HepG2 (cell line): ENCODE results near the gene ZER1. TPM values are rescaled to one million over a fixed set of nuclear protein-coding genes. Genes with fewer than 3 reads are reported as not detected.

Source experiments
- AGO2 ChIP-seq: fragments of 200-400 bp; formaldehyde crosslinking; optimal IDR thresholded peaks from 2 replicates; pipeline ENCODE3; 2017; ENCODE audit warnings: mild to moderate bottlenecking, low read depth, low read length, moderate library complexity
- CBFB ChIP-seq: sonication (generic); formaldehyde crosslinking; IDR thresholded peaks from 2 replicates; pipeline ENCODE4 v1.4.0; 2020; ENCODE audit warnings: missing genetic modification reagents
- CBX1 ChIP-seq: IDR thresholded peaks from one replicate; pipeline ENCODE4 v1.6.1; 2016; ENCODE audit warnings: antibody characterized with exemption, low read depth
- CCAR2 ChIP-seq: fragments of 200-400 bp; formaldehyde crosslinking; optimal IDR thresholded peaks from 2 replicates; pipeline ENCODE3; 2018; ENCODE audit warnings: low read depth, mild to moderate bottlenecking, low read length, moderate library complexity
- GATAD2A ChIP-seq: IDR thresholded peaks from 2 replicates; pipeline ENCODE4 v1.6.1; 2016
- KAT2B ChIP-seq: fragments of 150-350 bp; IDR thresholded peaks from 2 replicates; pipeline ENCODE4 v1.6.1; 2014; ENCODE audit warnings: low read depth, low read length, borderline replicate concordance
- NFYC ChIP-seq: IDR thresholded peaks from 2 replicates; pipeline ENCODE4 v1.6.1; 2016; ENCODE audit warnings: missing genetic modification reagents, missing compliant biosample characterization
- TMF1 ChIP-seq: sonication (generic); formaldehyde crosslinking; IDR thresholded peaks from 2 replicates; pipeline ENCODE4 v1.8.1; 2022; ENCODE audit warnings: low read depth, missing genetic modification reagents
- ZFP36 ChIP-seq: fragments of 150-350 bp; IDR thresholded peaks from 2 replicates; pipeline ENCODE4 v1.6.1; 2018; ENCODE audit warnings: borderline replicate concordance, low read length, low read depth; ENCODE audit not compliant: partially characterized antibody
- ZKSCAN8 ChIP-seq: IDR thresholded peaks from 2 replicates; pipeline ENCODE4 v1.6.1; 2016; ENCODE audit warnings: borderline replicate concordance, missing genetic modification reagents, missing compliant biosample characterization
- ZNF180 ChIP-seq: sonication (generic); formaldehyde crosslinking; IDR thresholded peaks from 2 replicates; pipeline ENCODE4 v1.4.0; 2020; ENCODE audit warnings: low read depth, missing genetic modification reagents, borderline replicate concordance
- ZNF230 ChIP-seq: sonication (generic); formaldehyde crosslinking; IDR thresholded peaks from 2 replicates; pipeline ENCODE4 v1.4.0; 2020; ENCODE audit warnings: mild to moderate bottlenecking, missing genetic modification reagents
- ZNF713 ChIP-seq: sonication (generic); formaldehyde crosslinking; IDR thresholded peaks from 2 replicates; pipeline ENCODE4 v1.4.0; 2020; ENCODE audit warnings: mild to moderate bottlenecking, missing genetic modification reagents
- ZNF766 ChIP-seq: sonication (generic); formaldehyde crosslinking; IDR thresholded peaks from 2 replicates; pipeline ENCODE4 v1.5.0; 2020; ENCODE audit warnings: missing genetic modification reagents, borderline replicate concordance
- polyA plus RNA-seq, 8 experiments: library from polyadenylated mRNA; depleted of rRNA in 3 of 8; stranded (reverse) in 7 of 8; unstranded in 1 of 8; fragments of >200 nt; fragmentation: Illumina TruSeq in 4 of 8; extraction: Trizol in 4 of 8; gene quantifications; 2 replicates each; pipeline versions ENCODE4 v1.2.1 to v1.2.3, GENCODE V29; 2011 to 2016; ENCODE audit warnings: low read depth in 4 of 8, missing spikeins in 1 of 8, mixed read lengths in 1 of 8; ENCODE audit not compliant: insufficient read depth in 1 of 8
- total RNA-seq, 5 experiments: library from RNA; depleted of rRNA; stranded (reverse); fragments of >200 nt; fragmentation: Illumina TruSeq; extraction: Trizol; gene quantifications; 2 replicates each; pipeline ENCODE4 v1.2.3, GENCODE V29; 2016; ENCODE audit warnings: low read depth in 1 of 5
- TF ChIP-seq, protein P1 (sequence below): sonication (generic); formaldehyde crosslinking; IDR thresholded peaks from 2 replicates; pipeline ENCODE4 v1.5.0; 2020; ENCODE audit warnings: missing genetic modification reagents
- TF ChIP-seq, protein P2 (sequence below): sonication (generic); formaldehyde crosslinking; IDR thresholded peaks from 2 replicates; pipeline ENCODE4 v1.4.0; 2020; ENCODE audit warnings: mild to moderate bottlenecking, low read depth, missing genetic modification reagents
- TF ChIP-seq, protein P3 (sequence below): sonication (generic); formaldehyde crosslinking; IDR thresholded peaks from 2 replicates; pipeline ENCODE4 v1.4.0; 2020; ENCODE audit warnings: missing genetic modification reagents
- TF ChIP-seq, protein P4 (sequence below): sonication (generic); formaldehyde crosslinking; IDR thresholded peaks from 2 replicates; pipeline ENCODE4 v1.5.1; 2020; ENCODE audit warnings: mild to moderate bottlenecking, missing genetic modification reagents, borderline replicate concordance

The ZER1 gene
- total and polyA plus RNA-seq, 2 of the 13 experiments (the other 11 are each of a cell fraction or from before 2014, with no cell fraction given): 7.7 to 40.0 TPM

DNA sequence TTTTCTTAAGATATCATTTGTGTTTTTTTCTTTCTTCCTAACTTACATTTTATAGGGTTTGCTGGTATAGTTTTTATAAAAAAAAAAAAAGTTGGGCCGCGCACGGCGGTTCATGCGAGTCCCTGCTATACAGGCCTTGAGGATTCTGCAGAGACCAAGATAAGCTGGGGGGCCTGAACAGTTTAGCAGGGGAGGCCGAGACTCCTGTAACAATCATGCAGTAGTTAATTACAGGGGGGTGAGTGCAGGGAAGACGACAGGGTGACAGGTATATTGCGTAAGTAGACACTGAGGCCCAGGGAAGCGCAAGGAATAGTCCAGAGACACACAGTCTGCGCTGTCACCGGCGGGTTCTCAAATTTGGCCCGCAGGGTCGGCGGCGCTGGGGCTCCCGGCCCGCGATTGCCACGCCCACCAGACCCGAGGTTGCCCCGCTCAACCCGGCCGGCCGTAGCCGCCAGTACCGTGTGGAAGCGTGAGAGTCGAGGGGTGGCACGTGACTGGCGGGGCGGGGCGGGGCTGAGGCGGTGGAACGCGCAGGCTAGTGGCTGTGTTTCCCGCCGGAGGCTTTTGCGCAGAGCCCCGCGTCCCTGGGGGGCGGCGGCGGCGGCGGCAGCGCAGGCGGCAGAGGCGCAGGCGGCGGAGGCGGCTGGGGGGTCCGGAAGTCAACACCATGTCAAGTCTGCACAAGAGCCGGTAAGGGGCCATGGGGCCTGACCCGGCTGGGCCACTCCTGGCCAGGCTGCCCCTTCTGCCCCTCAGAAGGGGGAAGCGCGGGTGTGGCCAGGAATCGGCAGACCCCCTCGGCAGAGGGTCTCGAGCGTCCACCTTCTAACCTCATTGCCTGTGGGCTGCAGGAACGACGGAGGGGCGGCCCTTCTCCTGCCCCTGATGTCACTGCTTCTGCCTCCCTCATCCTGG is 15.2 kb upstream of the ZER1 start, which contains the start of gene TBC1D13 (continued):
- TF ChIP-seq, protein P1, sequence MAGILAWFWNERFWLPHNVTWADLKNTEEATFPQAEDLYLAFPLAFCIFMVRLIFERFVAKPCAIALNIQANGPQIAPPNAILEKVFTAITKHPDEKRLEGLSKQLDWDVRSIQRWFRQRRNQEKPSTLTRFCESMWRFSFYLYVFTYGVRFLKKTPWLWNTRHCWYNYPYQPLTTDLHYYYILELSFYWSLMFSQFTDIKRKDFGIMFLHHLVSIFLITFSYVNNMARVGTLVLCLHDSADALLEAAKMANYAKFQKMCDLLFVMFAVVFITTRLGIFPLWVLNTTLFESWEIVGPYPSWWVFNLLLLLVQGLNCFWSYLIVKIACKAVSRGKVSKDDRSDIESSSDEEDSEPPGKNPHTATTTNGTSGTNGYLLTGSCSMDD (CRISPR knock-in tag): no peak; the same call in 1 of the 2 replicates
- TF ChIP-seq ZNF180 (CRISPR knock-in tag): no peak; the same call in 1 of the 2 replicates
- TF ChIP-seq KAT2B: no peak
- TF ChIP-seq CCAR2: no peak
- TF ChIP-seq ZKSCAN8: peak; percentile 79; the same call in 1 of the 2 replicates
- TF ChIP-seq, protein P2, sequence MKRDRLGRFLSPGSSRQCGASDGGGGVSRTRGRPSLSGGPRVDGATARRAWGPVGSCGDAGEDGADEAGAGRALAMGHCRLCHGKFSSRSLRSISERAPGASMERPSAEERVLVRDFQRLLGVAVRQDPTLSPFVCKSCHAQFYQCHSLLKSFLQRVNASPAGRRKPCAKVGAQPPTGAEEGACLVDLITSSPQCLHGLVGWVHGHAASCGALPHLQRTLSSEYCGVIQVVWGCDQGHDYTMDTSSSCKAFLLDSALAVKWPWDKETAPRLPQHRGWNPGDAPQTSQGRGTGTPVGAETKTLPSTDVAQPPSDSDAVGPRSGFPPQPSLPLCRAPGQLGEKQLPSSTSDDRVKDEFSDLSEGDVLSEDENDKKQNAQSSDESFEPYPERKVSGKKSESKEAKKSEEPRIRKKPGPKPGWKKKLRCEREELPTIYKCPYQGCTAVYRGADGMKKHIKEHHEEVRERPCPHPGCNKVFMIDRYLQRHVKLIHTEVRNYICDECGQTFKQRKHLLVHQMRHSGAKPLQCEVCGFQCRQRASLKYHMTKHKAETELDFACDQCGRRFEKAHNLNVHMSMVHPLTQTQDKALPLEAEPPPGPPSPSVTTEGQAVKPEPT (CRISPR knock-in tag): peak; percentile 75; the same call in 1 of the 2 replicates
- no peak for TF ChIP-seq AGO2
- TF ChIP-seq ZNF230 (CRISPR knock-in tag): peak; percentile 90; the same call in 1 of the 2 replicates
- TF ChIP-seq ZNF713 (CRISPR knock-in tag): 0 out of 2 replicates have a peak, but pooled peaks have one; percentile 72
- TF ChIP-seq CBX1: peak; percentile 83
- TF ChIP-seq CBFB (CRISPR knock-in tag): peak; percentile 91
- TF ChIP-seq NFYC (CRISPR knock-in tag): peak; percentile 67
- peak; percentile 94; the same call in 1 of the 2 replicates for TF ChIP-seq ZNF766
- peak; percentile 91; the same call in 1 of the 2 replicates for TF ChIP-seq TMF1 (CRISPR knock-in tag)
- TF ChIP-seq GATAD2A (CRISPR knock-in tag): peak; percentile 50; the same call in 1 of the 2 replicates
- TF ChIP-seq, protein P3, sequence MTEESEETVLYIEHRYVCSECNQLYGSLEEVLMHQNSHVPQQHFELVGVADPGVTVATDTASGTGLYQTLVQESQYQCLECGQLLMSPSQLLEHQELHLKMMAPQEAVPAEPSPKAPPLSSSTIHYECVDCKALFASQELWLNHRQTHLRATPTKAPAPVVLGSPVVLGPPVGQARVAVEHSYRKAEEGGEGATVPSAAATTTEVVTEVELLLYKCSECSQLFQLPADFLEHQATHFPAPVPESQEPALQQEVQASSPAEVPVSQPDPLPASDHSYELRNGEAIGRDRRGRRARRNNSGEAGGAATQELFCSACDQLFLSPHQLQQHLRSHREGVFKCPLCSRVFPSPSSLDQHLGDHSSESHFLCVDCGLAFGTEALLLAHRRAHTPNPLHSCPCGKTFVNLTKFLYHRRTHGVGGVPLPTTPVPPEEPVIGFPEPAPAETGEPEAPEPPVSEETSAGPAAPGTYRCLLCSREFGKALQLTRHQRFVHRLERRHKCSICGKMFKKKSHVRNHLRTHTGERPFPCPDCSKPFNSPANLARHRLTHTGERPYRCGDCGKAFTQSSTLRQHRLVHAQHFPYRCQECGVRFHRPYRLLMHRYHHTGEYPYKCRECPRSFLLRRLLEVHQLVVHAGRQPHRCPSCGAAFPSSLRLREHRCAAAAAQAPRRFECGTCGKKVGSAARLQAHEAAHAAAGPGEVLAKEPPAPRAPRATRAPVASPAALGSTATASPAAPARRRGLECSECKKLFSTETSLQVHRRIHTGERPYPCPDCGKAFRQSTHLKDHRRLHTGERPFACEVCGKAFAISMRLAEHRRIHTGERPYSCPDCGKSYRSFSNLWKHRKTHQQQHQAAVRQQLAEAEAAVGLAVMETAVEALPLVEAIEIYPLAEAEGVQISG: peak; percentile 94
- TF ChIP-seq, protein P4, sequence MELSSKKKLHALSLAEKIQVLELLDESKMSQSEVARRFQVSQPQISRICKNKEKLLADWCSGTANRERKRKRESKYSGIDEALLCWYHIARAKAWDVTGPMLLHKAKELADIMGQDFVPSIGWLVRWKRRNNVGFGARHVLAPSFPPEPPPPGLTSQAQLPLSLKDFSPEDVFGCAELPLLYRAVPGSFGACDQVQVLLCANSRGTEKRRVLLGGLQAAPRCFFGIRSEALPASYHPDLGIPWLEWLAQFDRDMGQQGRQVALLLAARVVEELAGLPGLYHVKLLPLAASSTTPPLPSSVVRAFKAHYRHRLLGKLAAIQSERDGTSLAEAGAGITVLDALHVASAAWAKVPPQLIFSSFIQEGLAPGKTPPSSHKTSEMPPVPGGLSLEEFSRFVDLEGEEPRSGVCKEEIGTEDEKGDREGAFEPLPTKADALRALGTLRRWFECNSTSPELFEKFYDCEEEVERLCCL (CRISPR knock-in tag): no peak
- TF ChIP-seq ZFP36: no peak
